Vagina (tissue), 2 donors: ENCODE data around the gene TP53TG5.

ENCODE experiments used
- POLR2A ChIP-seq, 2 donors: fragments of 450-650 bp; IDR thresholded peaks; one replicate each; pipeline ENCODE4 v1.6.1; 2017; ENCODE audit warnings: antibody characterized with exemption in 2 of 2, mild to moderate bottlenecking in 2 of 2, moderate library complexity in 2 of 2
- POLR2AphosphoS5 ChIP-seq, 2 donors: sonication (generic); formaldehyde crosslinking; IDR thresholded peaks; one replicate each; pipeline ENCODE4 v1.9.0; 2017; ENCODE audit warnings: antibody characterized with exemption in 2 of 2, mild to moderate bottlenecking in 2 of 2, low read depth in 1 of 2; ENCODE audit not compliant: insufficient read depth in 1 of 2

DNA sequence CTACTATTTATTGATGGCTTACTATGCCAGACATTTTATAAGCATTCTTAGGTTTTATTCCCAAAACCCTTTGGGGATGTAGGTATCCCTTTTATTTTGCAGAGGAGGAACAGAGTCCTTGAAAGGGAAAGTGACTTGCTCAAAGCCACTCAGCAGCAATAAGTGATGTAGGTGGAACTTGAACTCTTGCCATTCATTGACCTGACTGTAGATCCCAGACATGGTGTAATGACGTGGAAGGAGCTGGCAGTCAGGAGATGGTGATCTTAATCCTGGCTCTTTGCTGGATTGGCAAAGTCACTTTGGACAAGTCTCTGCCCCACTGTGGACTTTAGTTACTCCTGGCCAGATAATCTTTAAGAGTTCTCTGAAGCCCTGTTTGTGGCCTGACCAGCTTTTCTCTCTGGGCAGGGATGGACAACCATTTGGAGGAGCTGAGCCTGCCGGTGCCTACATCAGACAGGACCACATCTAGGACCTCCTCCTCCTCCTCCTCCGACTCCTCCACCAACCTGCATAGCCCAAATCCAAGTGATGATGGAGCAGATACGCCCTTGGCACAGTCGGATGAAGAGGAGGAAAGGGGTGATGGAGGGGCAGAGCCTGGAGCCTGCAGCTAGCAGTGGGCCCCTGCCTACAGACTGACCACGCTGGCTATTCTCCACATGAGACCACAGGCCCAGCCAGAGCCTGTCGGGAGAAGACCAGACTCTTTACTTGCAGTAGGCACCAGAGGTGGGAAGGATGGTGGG, 31.6 kb upstream of the TP53TG5 start:
- TF ChIP-seq POLR2A (IDR thresholded peaks at IDR 0.05) (no peak), POLR2AphosphoS5 (IDR thresholded peaks at IDR 0.05; ENCODE audit: insufficient read depth in 1 of 2, low read depth in 1 of 2) (no peak)
